Measurements from ENCODE around the gene ARHGAP9. TPM values are rescaled to one million over a fixed set of nuclear protein-coding genes. Genes with fewer than 3 reads are reported as not detected.
A peak's percentile ranks its signal among the peaks of the same experiment; 100 is the strongest.
"Not testable (repeated sequence)": the region's sequence is repeated elsewhere in the genome, so short reads cannot be mapped to it uniquely, and the experiment has no call there.

The ARHGAP9 gene
- polyA plus RNA-seq, 1 donor from 2014 or later, result 129 TPM

- Mint-ChIP-seq H3K27me3 (peaks cover 4% of the 10 kb centered on the region), H3K9me3 (peaks cover 4 to 5% (median 5%) of the 10 kb centered on the region in 3 donors), H3K4me3 (no peak overlapping the region), H3K4me1 (no peaks in the 10 kb centered on the region), H3K27ac (no peak overlapping the region), H3K36me3 (no peaks in the 10 kb centered on the region)
Measured at GRCh38 chr12:57438400-57438799, 41.3 kb downstream of the ARHGAP9 start.

DNA sequence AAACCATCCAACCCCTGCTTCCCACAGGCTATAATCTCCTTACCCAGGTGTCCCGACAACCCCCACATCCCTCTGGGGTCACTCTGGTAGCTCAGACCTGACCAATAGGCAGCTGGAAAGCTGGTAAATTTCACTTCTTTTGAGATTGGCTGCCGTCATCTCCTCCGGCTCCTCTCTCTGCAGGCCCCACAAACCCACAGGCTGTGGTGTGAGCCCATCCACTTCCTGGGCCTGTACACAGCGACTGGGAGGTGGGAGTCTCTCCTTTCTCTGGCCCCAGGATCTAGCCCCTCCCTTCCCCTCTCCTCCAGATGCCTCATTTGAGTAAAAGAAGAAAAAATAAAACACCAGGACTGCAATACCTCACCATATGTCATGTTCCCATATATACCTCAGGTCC lies 44.4 kb downstream of the ARHGAP9 start:
- no peaks in the 10 kb centered on the region for H3K36me3 Mint-ChIP-seq
- peak overlapping the region in 1 of 4 donors; percentile 81 for H3K4me3 Mint-ChIP-seq
- peaks cover 7 to 10% (median 8%) of the 10 kb centered on the region in 3 donors for H3K4me1 Mint-ChIP-seq
- H3K27me3 Mint-ChIP-seq, result no peaks in the 10 kb centered on the region
- peak overlapping the region in 2 of 3 donors; percentile 67 to 92 for H3K27ac Mint-ChIP-seq
- H3K9me3 Mint-ChIP-seq, result no peaks in the 10 kb centered on the region

DNA sequence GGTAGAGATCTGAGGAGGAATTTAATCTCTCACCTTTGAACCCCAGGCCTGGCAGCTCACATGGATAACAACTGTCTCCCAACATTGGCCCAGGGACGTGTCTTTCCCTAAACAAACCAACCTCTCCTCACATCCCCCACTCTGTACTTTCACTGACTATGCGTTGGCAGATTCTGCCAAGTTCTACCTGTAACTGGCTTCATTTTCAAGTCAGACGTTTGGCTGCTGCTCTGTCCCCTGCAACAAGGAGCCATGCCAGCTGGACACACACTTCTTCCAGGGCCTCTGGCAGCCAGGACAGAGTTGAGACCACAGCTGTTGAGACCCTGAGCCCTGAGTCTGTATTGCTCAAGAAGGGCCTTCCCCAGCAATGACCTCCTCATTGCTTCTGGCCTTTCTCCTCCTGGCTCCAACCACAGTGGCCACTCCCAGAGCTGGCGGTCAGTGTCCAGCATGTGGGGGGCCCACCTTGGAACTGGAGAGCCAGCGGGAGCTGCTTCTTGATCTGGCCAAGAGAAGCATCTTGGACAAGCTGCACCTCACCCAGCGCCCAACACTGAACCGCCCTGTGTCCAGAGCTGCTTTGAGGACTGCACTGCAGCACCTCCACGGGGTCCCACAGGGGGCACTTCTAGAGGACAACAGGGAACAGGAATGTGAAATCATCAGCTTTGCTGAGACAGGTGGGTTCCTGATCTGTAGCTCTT lies 45.0 kb downstream of the ARHGAP9 start, which contains the start of gene INHBC:
Gene INHBC (plus strand): TSS at position 268 of the 707 bp plus-strand sequence. CDS start 103 bp downstream, at position 371.
- no peaks in the 10 kb centered on the region for H3K9me3 Mint-ChIP-seq
- peak within 1 kb of the TSS in 2 of 3 donors; percentile 67 to 92 for H3K27ac Mint-ChIP-seq
- H3K27me3 Mint-ChIP-seq, result no peaks in the 10 kb centered on the region
- H3K4me1 Mint-ChIP-seq, result peaks cover 12 to 15% (median 12%) of the 10 kb centered on the region in 3 donors
- peak within 1 kb of the TSS in 2 of 4 donors; percentile 54 to 81 for H3K4me3 Mint-ChIP-seq
- H3K36me3 Mint-ChIP-seq, result no peaks in the 10 kb centered on the region

DNA sequence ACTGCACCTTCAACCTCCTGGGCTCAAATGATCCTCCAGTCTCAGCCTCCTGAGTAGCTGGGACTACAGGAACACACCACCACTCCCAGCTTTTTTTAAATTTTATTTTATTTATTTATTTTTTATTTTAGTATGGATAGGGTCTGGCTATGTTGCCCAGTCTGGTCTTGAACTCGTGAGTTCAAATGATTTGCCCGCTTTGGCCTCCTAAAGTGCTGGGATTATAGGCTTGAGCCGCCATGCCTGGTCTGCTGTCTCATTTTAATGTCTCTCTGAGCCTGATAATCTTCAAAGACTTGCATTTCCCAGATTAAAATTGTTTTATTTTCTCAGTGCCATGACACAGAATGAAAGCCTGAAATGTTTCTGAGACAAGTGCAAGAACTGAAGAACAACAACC lies 46.3 kb downstream of the ARHGAP9 start:
- no peaks in the 10 kb centered on the region for H3K36me3 Mint-ChIP-seq
- H3K27me3 Mint-ChIP-seq, result no peaks in the 10 kb centered on the region
- H3K4me3 Mint-ChIP-seq, result no peak overlapping the region
- H3K4me1 Mint-ChIP-seq, result peaks cover 18 to 22% (median 21%) of the 10 kb centered on the region in 3 donors
- H3K9me3 Mint-ChIP-seq, result no peaks in the 10 kb centered on the region
- H3K27ac Mint-ChIP-seq, result no peak overlapping the region

DNA sequence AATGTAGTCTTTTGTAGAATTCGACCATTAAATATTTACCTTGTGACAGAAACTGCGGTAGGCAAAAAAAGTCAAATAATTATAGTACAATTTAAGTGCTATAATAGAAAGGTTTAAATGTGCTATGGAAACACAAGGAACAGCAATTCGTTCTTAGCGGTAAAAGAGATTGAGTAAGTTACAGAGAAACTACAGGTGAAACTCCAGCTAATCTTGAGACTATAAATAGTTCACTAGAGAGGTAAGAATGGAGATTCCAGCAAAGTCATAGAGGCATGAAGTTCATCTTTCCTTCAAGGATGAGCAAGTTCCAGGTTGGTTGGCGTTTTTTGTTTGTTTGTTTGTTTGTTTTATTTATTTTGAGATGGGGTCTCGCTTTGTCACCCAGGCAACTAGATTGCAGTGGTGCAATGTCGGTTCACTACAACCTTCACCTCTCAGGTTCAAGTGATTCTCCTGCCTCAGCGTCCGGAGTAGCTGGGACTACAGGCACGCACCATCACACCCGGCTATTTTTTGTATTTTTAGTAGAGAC lies 47.9 kb downstream of the ARHGAP9 start:
- H3K27me3 Mint-ChIP-seq, result no peaks in the 10 kb centered on the region
- peaks cover 21 to 26% (median 21%) of the 10 kb centered on the region in 3 donors for H3K4me1 Mint-ChIP-seq

GRCh38 chr12:57430931-57431566 lies 48.6 kb downstream of the ARHGAP9 start, which contains the start of gene R3HDM2:
Gene R3HDM2, minus strand, starts transcription at chr12:57431043. Its CDS starts 120,615 bp downstream, at chr12:57310428.
- peak within 1 kb of the TSS; percentile 96 to 98 (median 96) for H3K4me3 Mint-ChIP-seq
- no peaks in the 10 kb centered on the region for H3K27me3 Mint-ChIP-seq
- peaks cover 7% of the 10 kb centered on the region for H3K36me3 Mint-ChIP-seq
- H3K9me3 Mint-ChIP-seq, result no peaks in the 10 kb centered on the region
- H3K27ac Mint-ChIP-seq, result peak within 1 kb of the TSS; percentile 99
- peaks cover 21 to 32% (median 26%) of the 10 kb centered on the region in 3 donors for H3K4me1 Mint-ChIP-seq

More for the DNA sequence above, 47.9 kb downstream of the ARHGAP9 start:
- Mint-ChIP-seq H3K4me3 (peak overlapping the region; percentile 89 to 96 (median 96)), H3K36me3 (peaks cover 4% of the 10 kb centered on the region), H3K27ac (peak overlapping the region; percentile 99), H3K9me3 (no peaks in the 10 kb centered on the region)

DNA sequence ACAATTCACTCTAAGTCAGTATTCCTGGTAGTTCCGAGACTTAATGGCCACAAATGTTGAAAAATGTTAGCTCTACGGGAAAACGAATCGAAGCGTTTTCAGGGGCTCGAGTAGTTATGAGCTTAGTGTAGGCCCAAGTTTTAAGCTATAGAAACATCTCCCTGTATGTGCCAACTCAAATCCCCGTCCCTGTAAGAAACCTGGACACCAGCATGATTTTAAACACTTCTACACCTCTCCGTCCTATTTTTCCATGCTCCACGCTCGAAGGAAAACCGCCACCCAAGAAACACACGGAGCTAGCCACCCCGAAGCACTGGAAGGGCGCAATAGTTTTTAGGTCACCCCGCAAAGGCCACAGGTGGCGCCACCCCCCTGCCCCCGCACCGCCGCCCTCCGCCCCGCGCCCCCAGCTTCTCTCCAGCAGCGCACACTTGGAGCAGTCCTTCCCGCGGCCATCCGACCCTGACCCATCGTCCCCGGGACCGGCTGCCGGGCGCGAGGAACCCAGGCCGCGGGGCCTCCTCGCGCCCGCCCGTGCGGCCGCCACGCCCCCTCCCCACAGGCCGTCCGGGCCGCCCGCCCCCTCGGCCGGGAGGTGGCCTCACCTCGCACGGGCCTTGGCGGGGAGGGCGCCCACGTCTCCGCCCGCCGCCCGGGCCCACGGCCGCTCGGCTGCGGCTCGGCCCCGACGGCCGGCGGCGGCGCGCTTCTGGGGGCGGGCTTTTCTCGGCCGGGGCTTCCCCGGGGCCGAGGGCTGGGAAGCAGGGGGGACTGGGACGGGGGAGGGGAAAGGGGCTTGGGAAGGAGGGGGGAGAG lies 49.3 kb downstream of the ARHGAP9 start:
- H3K27me3 Mint-ChIP-seq, result no peaks in the 10 kb centered on the region
- H3K9me3 Mint-ChIP-seq, result no peaks in the 10 kb centered on the region
- peaks cover 7% of the 10 kb centered on the region for H3K36me3 Mint-ChIP-seq
- H3K4me3 Mint-ChIP-seq, result peak overlapping the region; percentile 96 to 98 (median 96)
- peaks cover 21 to 34% (median 26%) of the 10 kb centered on the region in 3 donors for H3K4me1 Mint-ChIP-seq
- H3K27ac Mint-ChIP-seq, result peak overlapping the region; percentile 99

DNA sequence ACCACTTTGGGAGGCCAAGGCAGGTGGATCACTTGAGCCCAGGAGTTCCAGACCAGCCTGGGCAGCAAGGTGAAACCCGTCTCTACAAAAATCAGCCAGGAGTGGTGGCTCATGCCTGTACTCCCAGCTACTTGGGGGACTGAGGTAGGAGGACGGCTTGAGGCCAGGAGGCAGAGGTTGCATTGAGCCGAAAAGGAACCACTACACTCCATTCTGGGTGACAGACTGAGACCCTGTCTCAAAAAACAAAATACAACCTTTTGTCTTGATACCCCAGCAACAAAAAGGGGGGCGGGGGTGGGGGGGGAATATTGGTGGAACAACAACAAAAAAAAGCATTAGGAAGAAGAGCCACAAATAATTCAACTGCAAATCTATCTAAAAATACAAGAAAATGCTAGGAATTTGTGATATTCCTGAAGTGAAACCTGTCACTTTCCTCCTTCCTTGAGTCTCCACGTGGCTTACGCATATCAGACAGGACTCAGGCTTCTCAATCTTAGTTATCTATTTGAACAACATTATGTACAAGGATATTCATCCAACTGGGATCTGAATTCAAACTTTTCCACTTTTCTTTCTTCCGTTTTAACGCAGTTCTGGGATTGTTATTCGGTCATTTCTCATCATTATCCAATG lies 50.1 kb downstream of the ARHGAP9 start:
- no peaks in the 10 kb centered on the region for H3K9me3 Mint-ChIP-seq
- peak overlapping the region; percentile 93 to 99 (median 97) for H3K27ac Mint-ChIP-seq
- H3K36me3 Mint-ChIP-seq, result peaks cover 7% of the 10 kb centered on the region
- H3K4me1 Mint-ChIP-seq, result peaks cover 21 to 35% (median 26%) of the 10 kb centered on the region in 3 donors
- no peaks in the 10 kb centered on the region for H3K27me3 Mint-ChIP-seq
- peak overlapping the region; percentile 85 to 98 (median 95) for H3K4me3 Mint-ChIP-seq

DNA sequence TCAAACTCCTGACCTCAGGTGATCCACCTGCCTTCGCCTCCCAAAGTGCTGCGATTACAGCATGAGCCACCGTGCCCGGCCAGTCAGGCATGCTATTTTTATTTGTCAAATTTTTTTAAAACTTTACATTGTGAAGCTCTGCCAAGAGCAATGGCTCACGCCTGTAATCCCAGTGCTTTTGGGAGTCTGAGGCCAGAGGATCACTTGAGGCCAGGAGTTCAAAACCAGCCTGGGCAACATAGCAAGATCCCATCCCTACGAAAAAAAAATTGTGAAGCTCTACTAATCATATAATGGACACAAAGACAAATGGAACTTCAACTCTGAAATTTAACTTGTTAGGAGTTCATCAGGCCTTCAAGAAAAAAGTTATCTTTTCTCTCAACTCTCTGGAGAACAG lies 50.7 kb downstream of the ARHGAP9 start:
- H3K36me3 Mint-ChIP-seq, result peaks cover 7% of the 10 kb centered on the region
- H3K27me3 Mint-ChIP-seq, result no peaks in the 10 kb centered on the region
- peaks cover 26 to 37% (median 28%) of the 10 kb centered on the region in 3 donors for H3K4me1 Mint-ChIP-seq
- peaks cover 0 to 2% (median 0%) of the 10 kb centered on the region in 3 donors for H3K9me3 Mint-ChIP-seq
- H3K4me3 Mint-ChIP-seq, result peak overlapping the region; percentile 85 to 96 (median 90)
- H3K27ac Mint-ChIP-seq, result peak overlapping the region; percentile 86 to 97 (median 93)

GRCh38 chr12:57426948-57427347 lies 52.7 kb downstream of the ARHGAP9 start:
- Mint-ChIP-seq H3K4me3 (peak overlapping the region in 1 of 4 donors; percentile 19), H3K4me1 (peaks cover 29 to 44% (median 31%) of the 10 kb centered on the region in 3 donors)

More at GRCh38 chr12:57426948-57427347, 52.7 kb downstream of the ARHGAP9 start:
- H3K27me3 Mint-ChIP-seq, H3K36me3 Mint-ChIP-seq, H3K9me3 Mint-ChIP-seq: not testable (repeated sequence)
- H3K27ac Mint-ChIP-seq, result peak overlapping the region in 1 of 3 donors; percentile 74

Other genes with a start within 250 kb of the ARHGAP9 start
- gene STAC3, start 228.7 kb downstream of the ARHGAP9 start, polyA plus RNA-seq, result 2.4 TPM
- gene R3HDM2, start 48.8 kb downstream of the ARHGAP9 start, polyA plus RNA-seq, result 19.2 TPM
- gene INHBC, start 45.1 kb downstream of the ARHGAP9 start, polyA plus RNA-seq, result not detected
- not detected for gene INHBE, start 24.6 kb downstream of the ARHGAP9 start, polyA plus RNA-seq
- 0.18 TPM for gene GLI1, start 20.1 kb downstream of the ARHGAP9 start, polyA plus RNA-seq
- 76.6 TPM for gene MARS1, start 8.2 kb upstream of the ARHGAP9 start, polyA plus RNA-seq
- 32.2 TPM for gene DDIT3, start 40.6 kb upstream of the ARHGAP9 start, polyA plus RNA-seq
- 6.3 TPM for gene MBD6, start 43.0 kb upstream of the ARHGAP9 start, polyA plus RNA-seq
- gene DCTN2, start 67.3 kb upstream of the ARHGAP9 start, polyA plus RNA-seq, result 79.0 TPM
- not detected for gene KIF5A, start 70.2 kb upstream of the ARHGAP9 start, polyA plus RNA-seq
- gene PIP4K2C, start 111.3 kb upstream of the ARHGAP9 start, polyA plus RNA-seq, result 15.5 TPM
- 0.91 TPM for gene DTX3, start 125.0 kb upstream of the ARHGAP9 start, polyA plus RNA-seq
- gene ARHGEF25, start 131.6 kb upstream of the ARHGAP9 start, polyA plus RNA-seq, result not detected
- not detected for gene B4GALNT1, start 153.3 kb upstream of the ARHGAP9 start, polyA plus RNA-seq
- 70.4 TPM for gene OS9, start 214.3 kb upstream of the ARHGAP9 start, polyA plus RNA-seq